AG09309 (cell line): ENCODE results near the gene TMPRSS9.

ENCODE experiments used
- DNase-seq: peaks from one replicate; pipeline ENCODE4 v3.0.0-alpha.2; 2010; ENCODE audit warnings: low read depth
- H3K4me3 ChIP-seq: 2 replicates; pipeline ENCODE4 v1.5.1; 2011; ENCODE audit warnings: mild to moderate bottlenecking, low read depth, low read length, moderate library complexity; ENCODE audit not compliant: control insufficient read depth
- CTCF ChIP-seq: IDR thresholded peaks from 2 replicates; pipeline ENCODE4 v1.5.1; 2011; ENCODE audit warnings: mild to moderate bottlenecking, low read depth, low read length, inconsistent platforms; ENCODE audit not compliant: insufficient read depth, control insufficient read depth; ENCODE audit errors: missing control alignments

TMPRSS9 gene

GRCh38 chr19:2425622-2426581 lies 65.8 kb downstream of the TMPRSS9 start:
- no peak for TF ChIP-seq CTCF
- H3K4me3 ChIP-seq: peak overlapping the region; percentile 76
- no peak for DNase-seq

- DNase-seq: no peak
- peak overlapping the region; percentile 76 for H3K4me3 ChIP-seq
- no peak for TF ChIP-seq CTCF
Observed at GRCh38 chr19:2426611-2427428, 66.8 kb downstream of the TMPRSS9 start.

- peak within 1 kb of the TSS; percentile 76 for H3K4me3 ChIP-seq
- no peak for TF ChIP-seq CTCF
- peak; percentile 78 for DNase-seq
Observed at GRCh38 chr19:2427429-2428320, 67.6 kb downstream of the TMPRSS9 start, which contains the start of gene TIMM13. TIMM13 (minus strand) TSS chr19:2427586; CDS start chr19:2427533, 53 bp downstream.

- no peak for TF ChIP-seq CTCF
- no peak overlapping the region for H3K4me3 ChIP-seq
- DNase-seq: no peak
Observed at GRCh38 chr19:2428321-2428690, 68.2 kb downstream of the TMPRSS9 start.

- H3K4me3 ChIP-seq: no peak overlapping the region
- DNase-seq: no peak
- no peak for TF ChIP-seq CTCF
Observed at GRCh38 chr19:2428756-2429711, 69.0 kb downstream of the TMPRSS9 start.
